ENCODE results near the gene MCM7. TPM values are rescaled to one million over a fixed set of nuclear protein-coding genes. Genes with fewer than 3 reads are reported as not detected.

MCM7 gene
- total and polyA plus RNA-seq, 3 experiments from 2014 or later: 28.9 to 452 (median 440) TPM

GRCh38 chr7:100111156-100111555, 10.0 kb upstream of the MCM7 start:
- Mint-ChIP-seq H3K9me3 (no peaks in the 10 kb centered on the region), H3K36me3 (peaks cover 0 to 85% (median 6%) of the 10 kb centered on the region in 3 donors), H3K27ac (peak overlapping the region in 1 of 8 donors; percentile 52), H3K27me3 (no peaks in the 10 kb centered on the region), H3K4me3 (no peak overlapping the region), H3K4me1 (peaks cover 0 to 4% (median 0%) of the 10 kb centered on the region in 3 donors)
- Histone ChIP-seq H3K4me3 (ENCODE audit: low read length) (no peak overlapping the region), H3K27me3 (ENCODE audit: insufficient read depth, low read length, poor library complexity, severe bottlenecking) (no peaks in the 10 kb centered on the region), H3K4me1 (ENCODE audit: insufficient read depth, low read length) (no peaks in the 10 kb centered on the region), H3K9me3 (ENCODE audit: low read length) (no peaks in the 10 kb centered on the region), H3K36me3 (ENCODE audit: insufficient read depth, low read length) (peaks cover 31% of the 10 kb centered on the region), H3K27ac (ENCODE audit: low read depth, low read length) (no peak overlapping the region)
- POLR2A ChIA-PET: interaction anchor here (1.5 kb wide), 1 partner anchor 15 kb away, joined by 3 read pairs; the partner anchor contains the start of gene MBLAC1
- no peak for DNase-seq
- CTCF ChIA-PET: interaction anchor here (0.9 to 1.9 kb wide), 2 partner anchors 9 kb away, joined by 3 to 8 read pairs; partner anchors contain the start of gene CNPY4

- Mint-ChIP-seq H3K4me3 (no peak overlapping the region), H3K36me3 (peaks cover 0 to 93% (median 6%) of the 10 kb centered on the region in 3 donors)
- CTCF ChIA-PET: no interaction called here
Measured at GRCh38 chr7:100109521-100110163, 8.4 kb upstream of the MCM7 start.

GRCh38 chr7:100107890-100108289, 6.7 kb upstream of the MCM7 start:
- no peaks in the 10 kb centered on the region for H3K27me3 ChIP-seq (ENCODE audit: insufficient read depth, low read length, poor library complexity, severe bottlenecking)
- H3K9me3 ChIP-seq (ENCODE audit: low read length): no peaks in the 10 kb centered on the region
- no peaks in the 10 kb centered on the region for H3K27me3 Mint-ChIP-seq
- no peak overlapping the region for H3K4me3 Mint-ChIP-seq
- no peak overlapping the region for H3K4me3 ChIP-seq (ENCODE audit: low read length)
- no peak overlapping the region for H3K27ac ChIP-seq (ENCODE audit: low read depth, low read length)
- CTCF ChIA-PET: no interaction called here
- POLR2A ChIA-PET: no interaction called here
- no peaks in the 10 kb centered on the region for H3K9me3 Mint-ChIP-seq
- DNase-seq: no peak
- peak overlapping the region in 2 of 8 donors; percentile 54 to 60 for H3K27ac Mint-ChIP-seq
- H3K36me3 Mint-ChIP-seq: peaks cover 0 to 86% (median 7%) of the 10 kb centered on the region in 3 donors
- H3K4me1 Mint-ChIP-seq: peaks cover 3 to 4% (median 4%) of the 10 kb centered on the region in 3 donors
- no peaks in the 10 kb centered on the region for H3K4me1 ChIP-seq (ENCODE audit: insufficient read depth, low read length)
- peaks cover 31% of the 10 kb centered on the region for H3K36me3 ChIP-seq (ENCODE audit: insufficient read depth, low read length)

More at GRCh38 chr7:100109521-100110163, 8.4 kb upstream of the MCM7 start:
- Mint-ChIP-seq H3K27me3 (no peaks in the 10 kb centered on the region), H3K9me3 (no peaks in the 10 kb centered on the region), H3K27ac (peak overlapping the region in 1 of 8 donors; percentile 65), H3K4me1 (no peaks in the 10 kb centered on the region)
- DNase-seq: no peak
- Histone ChIP-seq H3K9me3 (ENCODE audit: low read length) (no peaks in the 10 kb centered on the region), H3K27me3 (ENCODE audit: insufficient read depth, low read length, poor library complexity, severe bottlenecking) (no peaks in the 10 kb centered on the region), H3K4me1 (ENCODE audit: insufficient read depth, low read length) (no peaks in the 10 kb centered on the region), H3K27ac (ENCODE audit: low read depth, low read length) (no peak overlapping the region), H3K36me3 (ENCODE audit: insufficient read depth, low read length) (peaks cover 31% of the 10 kb centered on the region), H3K4me3 (ENCODE audit: low read length) (no peak overlapping the region)
- POLR2A ChIA-PET: interaction anchor here (0.6 kb wide), 1 partner anchor 780 kb away, joined by 5 read pairs; no protein-coding TSS in a partner anchor

GRCh38 chr7:100107125-100107737, 6.0 kb upstream of the MCM7 start:
- Mint-ChIP-seq H3K4me1 (peaks cover 8 to 10% (median 10%) of the 10 kb centered on the region in 3 donors), H3K36me3 (peaks cover 0 to 81% (median 6%) of the 10 kb centered on the region in 3 donors), H3K9me3 (no peaks in the 10 kb centered on the region), H3K4me3 (no peak overlapping the region), H3K27me3 (no peaks in the 10 kb centered on the region), H3K27ac (peak overlapping the region in 1 of 8 donors; percentile 24)
- ChIA-PET POLR2A (no interaction called here), CTCF (interaction anchor here (1.7 kb wide), 1 partner anchor 24 kb away, joined by 5 read pairs; no protein-coding TSS in a partner anchor)
- Histone ChIP-seq H3K27me3 (ENCODE audit: insufficient read depth, low read length, poor library complexity, severe bottlenecking) (no peaks in the 10 kb centered on the region), H3K36me3 (ENCODE audit: insufficient read depth, low read length) (peaks cover 31% of the 10 kb centered on the region), H3K9me3 (ENCODE audit: low read length) (no peaks in the 10 kb centered on the region), H3K4me1 (ENCODE audit: insufficient read depth, low read length) (peaks cover 4% of the 10 kb centered on the region), H3K4me3 (ENCODE audit: low read length) (no peak overlapping the region), H3K27ac (ENCODE audit: low read depth, low read length) (no peak overlapping the region)
- DNase-seq: no peak

GRCh38 chr7:100106633-100107032, 5.4 kb upstream of the MCM7 start:
- POLR2A ChIA-PET: no interaction called here
- Histone ChIP-seq H3K27me3 (ENCODE audit: insufficient read depth, low read length, poor library complexity, severe bottlenecking) (no peaks in the 10 kb centered on the region), H3K27ac (ENCODE audit: low read depth, low read length) (no peak overlapping the region), H3K9me3 (ENCODE audit: low read length) (no peaks in the 10 kb centered on the region), H3K36me3 (ENCODE audit: insufficient read depth, low read length) (peaks cover 28% of the 10 kb centered on the region), H3K4me3 (ENCODE audit: low read length) (no peak overlapping the region), H3K4me1 (ENCODE audit: insufficient read depth, low read length) (peaks cover 7% of the 10 kb centered on the region)
- H3K36me3 Mint-ChIP-seq: peaks cover 0 to 75% (median 6%) of the 10 kb centered on the region in 3 donors
- peak overlapping the region in 2 of 8 donors; percentile 24 to 41 for H3K27ac Mint-ChIP-seq
- no peak overlapping the region for H3K4me3 Mint-ChIP-seq
- CTCF ChIA-PET: interaction anchor here (1.7 kb wide), 1 partner anchor 24 kb away, joined by 5 read pairs; no protein-coding TSS in a partner anchor
- H3K27me3 Mint-ChIP-seq: no peaks in the 10 kb centered on the region
- no peak for DNase-seq
- peaks cover 8 to 10% (median 10%) of the 10 kb centered on the region in 3 donors for H3K4me1 Mint-ChIP-seq
- no peaks in the 10 kb centered on the region for H3K9me3 Mint-ChIP-seq

GRCh38 chr7:100105534-100105933, 4.3 kb upstream of the MCM7 start:
- H3K27me3 Mint-ChIP-seq: peaks cover 0 to 5% of the 10 kb centered on the region in 2 donors
- peaks cover 0 to 74% (median 6%) of the 10 kb centered on the region in 3 donors for H3K36me3 Mint-ChIP-seq
- DNase-seq: no peak
- Histone ChIP-seq H3K9me3 (ENCODE audit: low read length) (no peaks in the 10 kb centered on the region), H3K4me3 (ENCODE audit: low read length) (no peak overlapping the region), H3K27me3 (ENCODE audit: insufficient read depth, low read length, poor library complexity, severe bottlenecking) (no peaks in the 10 kb centered on the region), H3K36me3 (ENCODE audit: insufficient read depth, low read length) (peaks cover 18% of the 10 kb centered on the region), H3K4me1 (ENCODE audit: insufficient read depth, low read length) (peaks cover 7% of the 10 kb centered on the region), H3K27ac (ENCODE audit: low read depth, low read length) (no peak overlapping the region)
- H3K4me1 Mint-ChIP-seq: peaks cover 10 to 15% (median 11%) of the 10 kb centered on the region in 3 donors
- no peaks in the 10 kb centered on the region for H3K9me3 Mint-ChIP-seq
- H3K4me3 Mint-ChIP-seq: no peak overlapping the region
- H3K27ac Mint-ChIP-seq: peak overlapping the region in 2 of 8 donors; percentile 47 to 92
- POLR2A ChIA-PET: interaction anchor here (0.6 kb wide), 1 partner anchor 497 kb away, joined by 3 read pairs; the partner anchor contains the start of gene PCOLCE
- CTCF ChIA-PET: interaction anchor here (1.1 kb wide), 1 partner anchor 10 kb away, joined by 3 read pairs; no protein-coding TSS in a partner anchor

GRCh38 chr7:100102950-100103840, 2.0 kb upstream of the MCM7 start:
- CTCF ChIA-PET: interaction anchor here (0.7 to 3.1 kb wide), 5 partner anchors 8 to 26 kb away, joined by 3 to 19 read pairs (median 5); no protein-coding TSS in a partner anchor
- H3K27me3 Mint-ChIP-seq: peaks cover 0 to 9% of the 10 kb centered on the region in 2 donors
- Histone ChIP-seq H3K9me3 (ENCODE audit: low read length) (no peaks in the 10 kb centered on the region), H3K36me3 (ENCODE audit: insufficient read depth, low read length) (peaks cover 21% of the 10 kb centered on the region), H3K27ac (ENCODE audit: low read depth, low read length) (no peak overlapping the region), H3K4me1 (ENCODE audit: insufficient read depth, low read length) (peaks cover 21% of the 10 kb centered on the region), H3K27me3 (ENCODE audit: insufficient read depth, low read length, poor library complexity, severe bottlenecking) (no peaks in the 10 kb centered on the region), H3K4me3 (ENCODE audit: low read length) (no peak overlapping the region)
- no peak for DNase-seq
- no peaks in the 10 kb centered on the region for H3K9me3 Mint-ChIP-seq
- H3K36me3 Mint-ChIP-seq: peaks cover 0 to 76% (median 16%) of the 10 kb centered on the region in 3 donors
- POLR2A ChIA-PET: interaction anchor here (3.4 to 3.5 kb wide), 2 partner anchors 15 to 17 kb away, joined by 17 to 18 read pairs; partner anchors contain the start of gene COPS6
- H3K27ac Mint-ChIP-seq: peak overlapping the region in 4 of 8 donors; percentile 85 to 99 (median 94)
- H3K4me1 Mint-ChIP-seq: peaks cover 32 to 38% (median 34%) of the 10 kb centered on the region in 3 donors
- peak overlapping the region; percentile 19 to 97 (median 86) for H3K4me3 Mint-ChIP-seq

Measured in CD8-positive, alpha-beta memory T cell (primary cell).